D721Med (cell line): ENCODE results near the gene SLC46A1.
A peak's percentile ranks its signal among the peaks of the same experiment; 100 is the strongest.

Experiments
- DNase-seq: peaks from one replicate; pipeline ENCODE4 v3.0.0; 2011; ENCODE audit warnings: low spot score; ENCODE audit not compliant: insufficient read length
- FAIRE-seq: peaks from 2 replicates; lab custom pipeline; 2011; peaks lifted over from hg19 to GRCh38; lab: Jason Lieb, UNC
- TF ChIP-seq, protein P1 (sequence below): IDR thresholded peaks from 2 replicates; pipeline ENCODE4 v1.5.1; 2012; ENCODE audit warnings: mild to moderate bottlenecking, control low read depth; ENCODE audit not compliant: insufficient read depth; ENCODE audit errors: missing control alignments

SLC46A1 gene

DNA sequence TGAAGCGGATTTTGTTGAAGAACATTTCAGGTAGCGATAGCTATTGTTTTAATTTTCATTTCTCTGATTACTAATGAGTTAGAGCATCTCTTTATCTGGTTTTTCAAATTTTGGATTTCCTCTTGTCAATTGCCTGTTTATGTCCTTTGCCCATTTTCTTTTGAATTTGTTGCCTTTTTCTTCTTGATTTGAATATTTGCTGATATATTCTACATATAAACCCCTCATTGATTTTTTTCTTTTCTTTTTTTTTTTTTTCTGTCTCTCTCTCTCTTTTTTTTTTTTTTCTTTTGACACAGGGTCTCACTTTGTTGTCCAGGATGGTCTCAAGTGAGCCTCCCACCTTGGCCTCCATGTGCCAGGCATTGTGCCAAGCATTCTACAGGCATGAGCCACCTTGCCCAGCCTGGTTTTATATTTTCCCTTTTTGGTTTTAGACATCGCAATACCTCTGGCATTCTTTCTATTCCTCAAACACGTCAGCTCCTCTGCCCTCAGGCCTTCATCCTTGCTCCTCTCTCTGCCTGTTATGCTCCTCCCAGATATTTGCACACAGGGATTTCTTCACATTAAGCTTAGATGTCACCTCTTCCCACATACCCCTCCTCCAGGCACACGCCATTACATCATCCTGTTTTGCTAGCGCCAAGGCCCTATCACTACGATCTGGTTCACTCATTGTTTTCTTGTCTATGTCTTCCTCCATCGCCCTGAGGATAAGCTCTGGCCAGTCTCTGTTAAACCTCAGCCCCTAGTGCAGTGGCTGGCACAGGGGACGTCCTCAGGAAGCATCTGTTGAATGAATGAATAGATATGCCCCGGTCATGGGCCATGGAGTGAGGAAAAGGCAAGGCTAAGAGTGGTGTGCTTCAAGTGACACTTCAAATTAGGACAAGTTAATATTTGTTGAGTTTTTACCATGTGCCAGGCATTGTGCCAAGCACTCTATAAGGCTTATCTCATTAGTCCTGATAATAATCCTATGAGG, 25.9 kb downstream of the SLC46A1 start:
- FAIRE-seq (no peak), DNase-seq (no peak)
- TF ChIP-seq, protein P1, sequence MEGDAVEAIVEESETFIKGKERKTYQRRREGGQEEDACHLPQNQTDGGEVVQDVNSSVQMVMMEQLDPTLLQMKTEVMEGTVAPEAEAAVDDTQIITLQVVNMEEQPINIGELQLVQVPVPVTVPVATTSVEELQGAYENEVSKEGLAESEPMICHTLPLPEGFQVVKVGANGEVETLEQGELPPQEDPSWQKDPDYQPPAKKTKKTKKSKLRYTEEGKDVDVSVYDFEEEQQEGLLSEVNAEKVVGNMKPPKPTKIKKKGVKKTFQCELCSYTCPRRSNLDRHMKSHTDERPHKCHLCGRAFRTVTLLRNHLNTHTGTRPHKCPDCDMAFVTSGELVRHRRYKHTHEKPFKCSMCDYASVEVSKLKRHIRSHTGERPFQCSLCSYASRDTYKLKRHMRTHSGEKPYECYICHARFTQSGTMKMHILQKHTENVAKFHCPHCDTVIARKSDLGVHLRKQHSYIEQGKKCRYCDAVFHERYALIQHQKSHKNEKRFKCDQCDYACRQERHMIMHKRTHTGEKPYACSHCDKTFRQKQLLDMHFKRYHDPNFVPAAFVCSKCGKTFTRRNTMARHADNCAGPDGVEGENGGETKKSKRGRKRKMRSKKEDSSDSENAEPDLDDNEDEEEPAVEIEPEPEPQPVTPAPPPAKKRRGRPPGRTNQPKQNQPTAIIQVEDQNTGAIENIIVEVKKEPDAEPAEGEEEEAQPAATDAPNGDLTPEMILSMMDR, result no peak

DNA sequence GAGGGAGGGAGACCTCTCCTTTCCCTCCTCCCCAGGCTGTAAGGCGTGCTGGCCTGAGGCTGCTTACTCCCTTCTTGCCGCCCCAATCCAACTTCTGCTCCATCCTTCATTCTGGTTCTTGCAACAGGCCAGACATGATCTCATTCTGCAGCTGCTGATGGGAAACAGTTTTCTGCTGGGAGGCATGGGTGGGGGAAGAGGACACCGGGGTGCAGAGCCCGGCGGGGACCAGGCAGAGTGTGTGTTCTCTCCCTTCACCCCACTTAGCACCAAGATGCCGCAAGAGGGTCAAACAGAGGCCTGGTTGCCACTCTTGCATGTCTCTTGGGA, 33.1 kb downstream of the SLC46A1 start:
- DNase-seq (no peak), FAIRE-seq (no peak)
- TF ChIP-seq, protein P1, result no peak

DNA sequence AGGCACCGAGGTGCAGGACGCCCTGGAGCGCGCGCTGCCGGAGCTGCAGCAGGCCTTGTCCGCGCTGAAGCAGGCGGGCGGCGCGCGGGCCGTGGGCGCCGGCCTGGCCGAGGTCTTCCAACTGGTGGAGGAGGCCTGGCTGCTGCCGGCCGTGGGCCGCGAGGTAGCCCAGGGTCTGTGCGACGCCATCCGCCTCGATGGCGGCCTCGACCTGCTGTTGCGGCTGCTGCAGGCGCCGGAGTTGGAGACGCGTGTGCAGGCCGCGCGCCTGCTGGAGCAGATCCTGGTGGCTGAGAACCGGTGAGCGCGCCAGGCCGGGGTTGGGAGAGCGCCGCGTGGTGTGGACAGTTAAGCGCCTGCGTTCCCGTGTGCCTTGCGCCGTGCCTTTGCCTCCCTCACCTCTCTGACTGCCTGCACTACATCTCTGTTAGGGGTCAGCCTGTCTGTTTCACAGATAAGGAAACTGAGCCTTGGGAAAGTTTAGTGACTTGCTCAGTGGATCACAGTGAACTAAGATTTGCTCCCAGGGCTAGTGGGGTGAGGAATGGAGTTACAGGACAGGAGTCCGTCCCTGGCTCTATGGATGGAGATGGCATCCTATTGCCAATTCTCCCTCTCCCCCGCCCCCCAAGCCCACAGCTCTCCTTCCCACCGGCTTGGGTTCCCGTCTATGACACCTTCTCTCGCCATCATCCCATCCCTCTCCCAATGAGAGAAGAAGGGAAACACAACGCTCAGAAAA, 33.6 kb downstream of the SLC46A1 start:
- no peak for FAIRE-seq
- TF ChIP-seq, protein P1, result no peak
- no peak for DNase-seq

DNA sequence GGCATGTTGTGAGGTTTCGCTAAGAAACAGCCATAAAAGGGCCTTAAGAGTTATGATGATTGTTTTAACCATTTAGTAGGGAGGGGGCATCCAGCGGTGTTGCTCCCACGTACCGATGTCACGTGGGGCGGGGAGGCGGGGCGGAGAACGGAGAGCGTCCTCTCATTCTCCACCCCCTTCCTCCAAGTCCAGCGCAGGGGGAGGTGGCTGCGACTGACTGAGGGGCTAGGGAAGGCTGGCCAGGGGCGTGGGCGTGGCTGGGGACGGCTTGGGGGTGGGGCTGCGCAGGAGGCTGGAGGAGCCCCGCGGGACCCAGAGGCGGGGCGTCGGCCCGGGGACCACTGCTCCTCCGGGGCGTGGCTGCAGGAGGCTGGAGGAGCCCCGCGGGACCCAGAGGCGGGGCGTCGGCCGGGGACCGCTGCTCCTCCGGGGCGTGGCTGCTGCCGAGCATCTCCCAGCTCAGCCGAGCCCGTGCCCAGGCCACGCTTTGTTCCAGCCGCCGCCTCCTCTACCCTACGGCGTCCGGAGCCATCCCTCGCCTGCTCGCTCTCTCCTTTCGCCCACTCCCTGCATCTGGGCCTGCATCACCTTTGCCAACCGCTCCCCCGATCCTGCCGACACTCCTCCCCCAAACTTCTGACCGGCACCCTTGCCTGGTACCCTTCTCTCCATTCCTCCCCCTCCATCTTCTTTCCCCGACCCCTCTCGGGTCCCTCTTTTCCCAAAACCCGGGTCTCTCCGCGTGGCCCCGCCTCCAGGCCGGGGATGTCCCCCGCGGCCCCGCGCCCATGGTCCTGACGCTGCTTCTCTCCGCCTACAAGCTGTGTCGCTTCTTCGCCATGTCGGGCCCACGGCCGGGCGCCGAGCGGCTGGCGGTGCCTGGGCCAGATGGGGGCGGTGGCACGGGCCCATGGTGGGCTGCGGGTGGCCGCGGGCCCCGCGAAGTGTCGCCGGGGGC, 34.5 kb downstream of the SLC46A1 start, which contains the start of gene SARM1:
Gene SARM1, plus strand, starts transcription at position 450 of the 958 bp plus-strand sequence. Its CDS starts 339 bp downstream, at position 789.
- TF ChIP-seq, protein P1, result no peak
- peak; percentile 94 for DNase-seq

DNA sequence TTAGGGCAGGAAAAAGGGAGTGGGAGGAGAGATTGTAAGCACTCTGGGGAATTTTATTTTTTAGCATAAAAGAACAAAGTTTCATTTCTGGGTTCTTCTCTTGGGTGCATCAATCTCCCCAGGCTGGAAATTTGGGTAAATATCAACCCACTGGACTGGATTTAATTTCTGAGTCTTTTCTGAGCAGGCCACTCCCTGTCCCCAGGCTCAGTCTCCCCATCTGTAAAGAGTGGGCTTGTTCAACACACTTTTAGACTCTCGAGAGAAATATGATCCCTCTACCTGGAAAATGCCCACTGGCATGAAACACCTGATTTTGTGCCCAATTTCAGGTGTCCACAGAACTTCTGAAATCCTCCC, 35.3 kb downstream of the SLC46A1 start:
- DNase-seq (no peak), FAIRE-seq (no peak)
- TF ChIP-seq, protein P1, result no peak

More for the DNA sequence above, 34.5 kb downstream of the SLC46A1 start, which contains the start of gene SARM1:
- no peak for FAIRE-seq

DNA sequence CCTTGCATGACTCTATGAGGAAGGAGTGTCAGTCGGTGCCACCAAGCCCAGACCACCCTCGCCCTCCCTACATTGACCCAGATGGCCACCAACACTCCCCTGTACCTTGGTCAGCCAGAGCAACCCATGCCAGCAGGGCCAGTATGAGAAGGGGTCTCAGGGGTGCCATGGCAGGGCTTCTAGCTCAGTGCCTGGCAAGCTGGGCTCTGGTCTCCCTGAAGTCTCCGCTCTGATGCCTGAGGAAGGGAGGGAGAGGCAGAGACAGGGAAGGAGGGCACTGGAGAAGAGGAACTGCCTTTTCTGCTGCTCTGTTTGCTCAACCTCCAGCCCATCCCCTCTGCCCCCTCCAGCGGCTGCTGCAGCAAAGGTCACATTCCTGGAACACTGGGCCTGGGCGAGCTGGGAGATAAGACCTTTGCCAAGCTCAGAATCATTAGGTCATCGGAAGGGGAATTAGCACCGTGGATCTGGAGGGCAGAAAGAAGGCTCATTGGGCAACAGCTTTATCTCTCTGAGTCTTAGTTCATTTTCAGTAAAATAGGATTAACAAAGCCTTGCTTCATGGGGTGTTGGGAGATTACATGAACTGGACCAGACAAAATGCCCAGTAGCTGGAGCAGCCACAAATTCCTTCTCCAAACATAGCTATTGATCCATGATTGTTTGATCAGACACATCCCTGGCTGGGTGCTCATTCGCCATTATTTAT, 35.8 kb downstream of the SLC46A1 start, which contains the start of gene VTN:
Gene VTN, minus strand, starts transcription at position 273 of the 709 bp plus-strand sequence. Its CDS starts 104 bp downstream, at position 169.
- FAIRE-seq, result no peak

More for the DNA sequence above, 35.8 kb downstream of the SLC46A1 start, which contains the start of gene VTN:
- peak; percentile 63 for DNase-seq
- TF ChIP-seq, protein P1, result no peak
